Fibroblast of villous mesenchyme (primary cell): Measurements from ENCODE around the gene CISH. TPM values are rescaled to one million over a fixed set of nuclear protein-coding genes. Genes with fewer than 3 reads are reported as not detected.

Experiments used
- DNase-seq: peaks from one replicate; pipeline ENCODE4 v3.0.0-alpha.2; 2010; ENCODE audit warnings: low read depth
- H3K4me3 ChIP-seq: 2 replicates; pipeline ENCODE4 v1.5.1; 2011; ENCODE audit warnings: low read depth, mild to moderate bottlenecking, low read length
- CTCF ChIP-seq: IDR thresholded peaks from 2 replicates; pipeline ENCODE4 v1.5.1; 2012; ENCODE audit warnings: low read depth, mild to moderate bottlenecking, low read length; ENCODE audit not compliant: insufficient read depth
- total RNA-seq: library from RNA; depleted of rRNA; stranded (reverse); fragments of >200 nt; gene quantifications from 2 replicates; pipeline ENCODE4 v1.2.3, GENCODE V29; 2012

Gene CISH
- total RNA-seq, 1 donor: 0.86 TPM

GRCh38 chr3:50639055-50639494, 27.5 kb upstream of the CISH start:
- DNase-seq: no peak
- H3K4me3 ChIP-seq: no peak overlapping the region
- TF ChIP-seq CTCF: no peak

- H3K4me3 ChIP-seq: no peak overlapping the region
- TF ChIP-seq CTCF: no peak
- no peak for DNase-seq
Measured at GRCh38 chr3:50637945-50638344, 26.4 kb upstream of the CISH start.

GRCh38 chr3:50637011-50637410, 25.4 kb upstream of the CISH start:
- TF ChIP-seq CTCF: no peak
- no peak for DNase-seq
- no peak overlapping the region for H3K4me3 ChIP-seq

DNA sequence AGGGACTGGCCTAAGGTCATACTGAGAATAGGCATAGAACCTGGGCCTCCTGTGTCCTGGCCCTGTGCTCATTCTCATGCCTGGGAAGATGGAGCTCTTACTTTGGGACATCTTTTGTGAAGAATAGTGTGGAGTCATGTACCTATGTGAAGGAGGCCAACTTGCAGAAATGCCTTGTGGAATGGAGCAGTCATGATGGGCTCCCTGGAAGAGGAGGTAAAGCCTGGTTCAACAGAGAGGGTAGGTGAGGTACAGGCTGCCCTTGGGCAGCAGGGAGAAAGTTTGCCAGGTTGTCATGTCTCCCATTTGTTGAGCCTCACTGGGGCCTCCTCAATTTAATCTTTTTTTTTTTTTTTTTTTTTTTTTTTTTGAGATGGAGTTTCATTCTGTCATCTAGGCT, 23.5 kb upstream of the CISH start:
- no peak for TF ChIP-seq CTCF
- DNase-seq: no peak
- H3K4me3 ChIP-seq: no peak overlapping the region

DNA sequence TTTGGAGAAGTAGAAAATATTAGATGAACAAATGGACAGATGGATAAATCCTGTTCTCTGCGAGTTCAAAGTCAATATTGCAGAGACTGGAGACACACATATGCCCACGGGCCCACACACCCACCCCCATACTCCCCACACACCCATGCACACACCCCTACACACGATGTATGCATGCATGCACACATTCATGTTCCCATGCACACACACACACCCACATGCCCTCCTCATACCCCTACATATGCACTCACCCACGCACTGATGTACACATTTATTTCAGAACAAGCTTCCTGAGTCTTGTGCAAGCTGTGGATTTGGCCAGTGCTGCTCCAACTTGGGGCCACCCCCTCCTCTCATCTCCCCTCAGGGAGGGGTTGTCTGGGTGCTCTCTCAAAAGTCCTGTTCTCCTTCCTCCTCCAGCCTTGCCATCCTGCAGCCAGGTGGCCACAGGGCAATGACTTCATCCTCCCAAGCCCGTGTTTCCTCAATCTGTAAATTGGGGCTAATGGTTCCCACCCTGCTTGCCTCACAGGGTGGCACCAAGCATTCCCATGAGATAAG, 21.7 kb upstream of the CISH start:
- TF ChIP-seq CTCF: no peak
- no peak for DNase-seq
- no peak overlapping the region for H3K4me3 ChIP-seq

DNA sequence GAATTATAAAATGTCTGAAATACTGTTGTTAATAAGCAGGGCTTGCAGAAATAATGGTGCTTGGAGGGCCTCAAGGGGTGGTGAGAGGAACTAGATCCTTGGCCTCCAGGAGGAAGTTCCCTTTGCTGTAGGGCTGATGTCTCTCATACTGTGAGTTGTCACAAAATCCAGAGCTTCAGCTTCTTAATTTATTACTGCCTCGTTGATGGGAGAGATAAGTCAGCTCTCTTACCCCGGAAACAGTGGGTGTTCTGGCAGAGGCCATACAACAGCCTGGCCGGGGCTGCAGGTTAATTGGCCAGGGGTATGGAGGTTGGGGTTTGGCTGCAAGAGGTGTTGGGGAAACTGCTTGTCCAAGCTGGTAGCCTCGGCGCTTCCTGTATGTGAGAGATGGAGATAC, 20.9 kb upstream of the CISH start:
- no peak for TF ChIP-seq CTCF
- no peak overlapping the region for H3K4me3 ChIP-seq
- DNase-seq: no peak

GRCh38 chr3:50630877-50631276, 19.3 kb upstream of the CISH start:
- DNase-seq: no peak
- no peak for TF ChIP-seq CTCF

More at GRCh38 chr3:50630877-50631276, 19.3 kb upstream of the CISH start:
- no peak overlapping the region for H3K4me3 ChIP-seq
